Fibroblast of skin of abdomen (primary cell): ENCODE results near the gene MINDY4B.
A peak's percentile ranks its signal among the peaks of the same experiment; 100 is the strongest.
"Not testable (repeated sequence)": the region's sequence is repeated elsewhere in the genome, so short reads cannot be mapped to it uniquely, and the experiment has no call there.

Experiments used
- DNase-seq: peaks from one replicate; pipeline ENCODE4 v3.0.0-alpha.2; 2013

Gene MINDY4B

GRCh38 chr3:150898046-150898754 lies 7.0 kb downstream of the MINDY4B start:
- DNase-seq, result no peak

- no peak for DNase-seq
Measured at GRCh38 chr3:150897592-150897991, 7.6 kb downstream of the MINDY4B start.

GRCh38 chr3:150890831-150891230 lies 14.4 kb downstream of the MINDY4B start:
- DNase-seq, result no peak

- DNase-seq, result peak; percentile 44
Measured at GRCh38 chr3:150890295-150890694, 14.9 kb downstream of the MINDY4B start.

- DNase-seq, result no peak
Measured at GRCh38 chr3:150889106-150889505, 16.1 kb downstream of the MINDY4B start.

- no peak for DNase-seq
Measured at GRCh38 chr3:150887031-150887430, 18.2 kb downstream of the MINDY4B start.

GRCh38 chr3:150885535-150885934 lies 19.7 kb downstream of the MINDY4B start:
- DNase-seq, result no peak

- no peak for DNase-seq
Measured at GRCh38 chr3:150878996-150879575, 26.2 kb downstream of the MINDY4B start.

GRCh38 chr3:150878290-150878689 lies 26.9 kb downstream of the MINDY4B start:
- no peak for DNase-seq

- no peak for DNase-seq
Measured at GRCh38 chr3:150877303-150877702, 27.9 kb downstream of the MINDY4B start.

GRCh38 chr3:150876611-150877265 lies 28.5 kb downstream of the MINDY4B start:
- DNase-seq, result no peak

- DNase-seq, result no peak
Measured at GRCh38 chr3:150875548-150875947, 29.7 kb downstream of the MINDY4B start.

GRCh38 chr3:150874666-150875219 lies 30.5 kb downstream of the MINDY4B start:
- DNase-seq, result no peak

GRCh38 chr3:150871192-150871591 lies 34.0 kb downstream of the MINDY4B start:
- DNase-seq, result peak; percentile 9

- DNase-seq, result peak; percentile 81
Measured at GRCh38 chr3:150870406-150870805, 34.8 kb downstream of the MINDY4B start.

- DNase-seq, result no peak
Measured at GRCh38 chr3:150868282-150868681, 37.0 kb downstream of the MINDY4B start.

GRCh38 chr3:150867434-150867833 lies 37.8 kb downstream of the MINDY4B start:
- DNase-seq, result no peak

GRCh38 chr3:150863921-150864320 lies 41.3 kb downstream of the MINDY4B start:
- DNase-seq, result not testable (repeated sequence)

- DNase-seq, result no peak
Measured at GRCh38 chr3:150861851-150862250, 43.4 kb downstream of the MINDY4B start.

- not testable (repeated sequence) for DNase-seq
Measured at GRCh38 chr3:150857936-150858335, 47.3 kb downstream of the MINDY4B start.

- no peak for DNase-seq
Measured at GRCh38 chr3:150850191-150850590, 55.0 kb downstream of the MINDY4B start.

- no peak for DNase-seq
Measured at GRCh38 chr3:150848864-150849263, 56.4 kb downstream of the MINDY4B start.

GRCh38 chr3:150847433-150847832 lies 57.8 kb downstream of the MINDY4B start:
- DNase-seq, result no peak

GRCh38 chr3:150844484-150844883 lies 60.8 kb downstream of the MINDY4B start:
- DNase-seq, result no peak
